Endodermal cell (in vitro differentiated cells): ENCODE measurements around the gene ZBTB7B. TPM values are rescaled to one million over a fixed set of nuclear protein-coding genes. Genes with fewer than 3 reads are reported as not detected.

Experiments
- DNase-seq: peaks from one replicate; pipeline ENCODE4 v3.0.0-alpha.2; 2017
- H3K27ac ChIP-seq: 2 replicates; pipeline ENCODE4 v1.5.1; 2013; ENCODE audit warnings: mild to moderate bottlenecking, low read depth, low read length, moderate library complexity
- H3K27me3 ChIP-seq: 2 replicates; pipeline ENCODE4 v1.6.1; 2013; ENCODE audit warnings: mild to moderate bottlenecking, low read length, moderate library complexity; ENCODE audit not compliant: insufficient read depth, control insufficient read depth, poor library complexity, severe bottlenecking
- H3K36me3 ChIP-seq: 2 replicates; pipeline ENCODE4 v1.7.0; 2013; ENCODE audit warnings: mild to moderate bottlenecking, low read length, moderate library complexity; ENCODE audit not compliant: control insufficient read depth, insufficient read depth
- H3K4me1 ChIP-seq: one replicate; pipeline ENCODE4 v1.7.0; 2013; ENCODE audit warnings: low read length; ENCODE audit not compliant: control insufficient read depth, insufficient read depth
- H3K4me3 ChIP-seq: 2 replicates; pipeline ENCODE4 v1.5.1; 2013; ENCODE audit warnings: mild to moderate bottlenecking, low read length, moderate library complexity
- H3K9ac ChIP-seq: 2 replicates; pipeline ENCODE4 v1.6.1; 2013; ENCODE audit warnings: mild to moderate bottlenecking, low read length, moderate library complexity; ENCODE audit not compliant: poor library complexity, severe bottlenecking; ENCODE audit errors: extremely low read depth
- H3K9me3 ChIP-seq: 2 replicates; pipeline ENCODE4 v1.6.1; 2013; ENCODE audit warnings: mild to moderate bottlenecking, low read length, moderate library complexity; ENCODE audit not compliant: control insufficient read depth
- H3K27ac Mint-ChIP-seq: 2 replicates; pipeline ENCODE4 v1.8.0; 2020; ENCODE audit warnings: mixed read lengths
- H3K27me3 Mint-ChIP-seq: 2 replicates; pipeline ENCODE4 v1.8.0; 2021; ENCODE audit warnings: mild to moderate bottlenecking, mixed read lengths; ENCODE audit not compliant: insufficient read depth
- H3K36me3 Mint-ChIP-seq: 2 replicates; pipeline ENCODE4 v1.8.0; 2020; ENCODE audit warnings: low read depth, mixed read lengths
- H3K4me1 Mint-ChIP-seq: 2 replicates; pipeline ENCODE4 v1.8.0; 2020; ENCODE audit warnings: mixed read lengths
- H3K4me3 Mint-ChIP-seq: 2 replicates; pipeline ENCODE4 v1.8.0; 2020; ENCODE audit warnings: mild to moderate bottlenecking, moderate library complexity, mixed read lengths
- H3K9me3 Mint-ChIP-seq: 2 replicates; pipeline ENCODE4 v1.8.0; 2020; ENCODE audit warnings: mild to moderate bottlenecking, mixed read lengths
- WGBS, 2 experiments: methylation state at CpG; one replicate each; pipeline versions ENCODE4 v1.1.5 to v1.1.7; 2013; ENCODE audit warnings: missing lambda C conversion rate in 2 of 2, mixed read lengths in 1 of 2; ENCODE audit not compliant: insufficient coverage in 1 of 2, insufficient read length in 1 of 2; 5-methylcytosine and 5-hydroxymethylcytosine counted together
- total RNA-seq, 2 donors: library from RNA; stranded (reverse); fragmentation: NEBNext Ultra II Directional in 1 of 2; extraction: Animal tissue kit (Norgen Biotek cat#: 25700) in 1 of 2; gene quantifications; 2 replicates in 1 of 2; 3 replicates in 1 of 2; pipeline ENCODE4 v1.2.1, GENCODE V29; 2021
- TF ChIP-seq, protein P1 (sequence below): fragments of 200-600 bp; sonication (generic); conservative IDR thresholded peaks from 2 replicates; pipeline ENCODE4 v1.5.0; 2021; ENCODE audit warnings: antibody characterized with exemption, mild to moderate bottlenecking

The ZBTB7B gene
- total RNA-seq, 2 donors from 2014 or later: 21.2 to 23.3 TPM

DNA sequence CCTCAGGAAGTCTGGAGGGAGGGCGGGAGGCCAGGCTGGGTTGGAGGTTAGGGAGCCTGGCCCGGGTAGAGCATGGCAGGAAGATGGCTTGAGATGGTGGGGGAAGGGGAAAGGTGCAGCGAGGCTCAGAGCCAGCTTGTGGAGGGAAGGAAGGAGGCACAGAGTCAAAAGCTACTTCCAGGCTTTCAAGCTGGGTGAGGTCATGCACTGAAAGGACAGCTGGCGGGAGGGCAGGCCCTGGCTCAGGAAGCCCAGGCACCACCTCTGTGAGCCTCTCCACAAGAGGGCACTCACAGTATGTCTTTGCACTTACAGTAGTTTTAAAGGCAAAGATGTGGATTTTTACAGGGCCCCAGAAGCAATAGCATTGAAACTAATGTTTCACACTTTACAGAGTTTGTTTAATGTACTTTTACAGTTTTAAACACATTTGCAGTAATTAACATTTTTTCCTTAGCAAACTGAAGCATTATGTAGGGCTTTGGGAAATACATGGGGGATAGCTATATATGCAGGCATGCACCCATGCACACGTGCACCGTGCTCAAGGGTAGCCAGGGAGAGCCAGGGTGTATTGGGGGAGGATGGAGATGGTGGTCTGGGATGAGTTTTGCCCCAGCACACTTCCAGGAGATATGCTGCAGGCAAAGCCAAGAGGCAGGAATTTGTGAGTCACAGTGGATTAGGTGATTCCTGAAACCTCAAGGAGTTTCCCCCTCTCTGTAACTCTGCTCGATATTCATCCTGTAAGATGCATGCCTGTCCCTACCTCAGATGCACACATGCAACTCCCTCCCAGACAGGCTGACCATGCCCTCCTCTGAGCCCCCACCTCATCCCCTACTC, 42.4 kb downstream of the ZBTB7B start:
- Mint-ChIP-seq H3K27ac (peak overlapping the region; percentile 81), H3K9me3 (no peaks in the 10 kb centered on the region), H3K36me3 (no peaks in the 10 kb centered on the region), H3K4me1 (peaks cover 11% of the 10 kb centered on the region), H3K4me3 (no peak overlapping the region), H3K27me3 (peaks cover 15% of the 10 kb centered on the region)
- TF ChIP-seq, protein P1, sequence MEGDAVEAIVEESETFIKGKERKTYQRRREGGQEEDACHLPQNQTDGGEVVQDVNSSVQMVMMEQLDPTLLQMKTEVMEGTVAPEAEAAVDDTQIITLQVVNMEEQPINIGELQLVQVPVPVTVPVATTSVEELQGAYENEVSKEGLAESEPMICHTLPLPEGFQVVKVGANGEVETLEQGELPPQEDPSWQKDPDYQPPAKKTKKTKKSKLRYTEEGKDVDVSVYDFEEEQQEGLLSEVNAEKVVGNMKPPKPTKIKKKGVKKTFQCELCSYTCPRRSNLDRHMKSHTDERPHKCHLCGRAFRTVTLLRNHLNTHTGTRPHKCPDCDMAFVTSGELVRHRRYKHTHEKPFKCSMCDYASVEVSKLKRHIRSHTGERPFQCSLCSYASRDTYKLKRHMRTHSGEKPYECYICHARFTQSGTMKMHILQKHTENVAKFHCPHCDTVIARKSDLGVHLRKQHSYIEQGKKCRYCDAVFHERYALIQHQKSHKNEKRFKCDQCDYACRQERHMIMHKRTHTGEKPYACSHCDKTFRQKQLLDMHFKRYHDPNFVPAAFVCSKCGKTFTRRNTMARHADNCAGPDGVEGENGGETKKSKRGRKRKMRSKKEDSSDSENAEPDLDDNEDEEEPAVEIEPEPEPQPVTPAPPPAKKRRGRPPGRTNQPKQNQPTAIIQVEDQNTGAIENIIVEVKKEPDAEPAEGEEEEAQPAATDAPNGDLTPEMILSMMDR: peak; percentile 87
- Histone ChIP-seq H3K9me3 (no peaks in the 10 kb centered on the region), H3K4me3 (no peak overlapping the region), H3K27me3 (no peaks in the 10 kb centered on the region), H3K4me1 (no peaks in the 10 kb centered on the region), H3K27ac (no peak overlapping the region), H3K36me3 (no peaks in the 10 kb centered on the region), H3K9ac (no peak overlapping the region)
- WGBS, 2 experiments: 50 to 62% methylated on average over 6 to 7 of the region's 7 CpGs
- DNase-seq: peak; percentile 93

DNA sequence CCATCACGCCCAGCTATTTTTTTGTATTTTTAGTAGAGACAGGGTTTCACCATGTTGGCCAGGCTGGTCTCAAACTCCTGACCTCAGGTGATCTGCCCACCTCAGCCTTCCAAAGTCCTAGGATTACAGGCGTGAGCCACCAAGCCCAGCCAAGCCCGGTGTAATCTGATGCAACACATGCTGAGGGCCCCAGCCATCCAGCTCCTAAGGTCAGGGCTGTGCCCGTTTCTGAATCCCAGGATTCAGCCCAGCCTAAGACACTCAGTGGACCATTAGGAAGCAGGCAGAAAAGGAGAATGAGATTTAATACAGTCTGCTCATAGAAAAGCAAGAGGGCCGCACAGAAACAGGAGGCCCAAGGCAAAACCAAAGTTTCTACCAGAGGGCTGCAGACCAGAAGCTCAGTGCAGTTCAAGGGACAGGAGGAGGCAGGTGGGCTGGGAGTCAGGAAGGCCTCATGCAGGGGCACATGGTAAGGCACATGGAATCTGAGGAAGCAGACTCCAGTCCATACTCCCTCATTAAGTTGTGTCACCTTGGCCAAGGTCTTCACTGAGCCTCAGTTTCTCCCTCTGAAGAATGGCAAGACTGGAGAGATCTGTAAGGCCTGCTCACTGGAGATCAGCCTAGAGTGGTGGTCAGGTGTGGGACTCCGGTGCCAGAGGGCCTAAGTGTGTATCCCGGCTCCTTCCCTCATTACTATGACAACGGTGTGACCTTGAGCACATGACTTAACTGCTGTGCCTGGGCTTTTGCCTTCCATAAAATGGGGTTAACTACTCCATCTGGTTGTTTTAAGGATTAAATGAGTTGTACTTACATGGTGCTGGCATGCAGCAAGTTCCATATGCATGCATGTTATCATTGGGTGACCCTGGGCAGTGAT, 46.1 kb downstream of the ZBTB7B start:
- Histone ChIP-seq H3K4me1 (no peaks in the 10 kb centered on the region), H3K9ac (no peak overlapping the region), H3K4me3 (no peak overlapping the region), H3K27ac (no peak overlapping the region), H3K27me3 (peaks cover 24% of the 10 kb centered on the region), H3K9me3 (no peaks in the 10 kb centered on the region), H3K36me3 (no peaks in the 10 kb centered on the region)
- peaks cover 14% of the 10 kb centered on the region for H3K4me1 Mint-ChIP-seq
- H3K9me3 Mint-ChIP-seq: no peaks in the 10 kb centered on the region
- 92 to 93% methylated on average over 8 of the region's 8 CpGs for WGBS, 2 experiments
- no peak for DNase-seq
- TF ChIP-seq, protein P1: no peak
- no peaks in the 10 kb centered on the region for H3K36me3 Mint-ChIP-seq
- H3K27me3 Mint-ChIP-seq: peaks cover 25% of the 10 kb centered on the region
- no peak overlapping the region for H3K27ac Mint-ChIP-seq
- H3K4me3 Mint-ChIP-seq: no peak overlapping the region

DNA sequence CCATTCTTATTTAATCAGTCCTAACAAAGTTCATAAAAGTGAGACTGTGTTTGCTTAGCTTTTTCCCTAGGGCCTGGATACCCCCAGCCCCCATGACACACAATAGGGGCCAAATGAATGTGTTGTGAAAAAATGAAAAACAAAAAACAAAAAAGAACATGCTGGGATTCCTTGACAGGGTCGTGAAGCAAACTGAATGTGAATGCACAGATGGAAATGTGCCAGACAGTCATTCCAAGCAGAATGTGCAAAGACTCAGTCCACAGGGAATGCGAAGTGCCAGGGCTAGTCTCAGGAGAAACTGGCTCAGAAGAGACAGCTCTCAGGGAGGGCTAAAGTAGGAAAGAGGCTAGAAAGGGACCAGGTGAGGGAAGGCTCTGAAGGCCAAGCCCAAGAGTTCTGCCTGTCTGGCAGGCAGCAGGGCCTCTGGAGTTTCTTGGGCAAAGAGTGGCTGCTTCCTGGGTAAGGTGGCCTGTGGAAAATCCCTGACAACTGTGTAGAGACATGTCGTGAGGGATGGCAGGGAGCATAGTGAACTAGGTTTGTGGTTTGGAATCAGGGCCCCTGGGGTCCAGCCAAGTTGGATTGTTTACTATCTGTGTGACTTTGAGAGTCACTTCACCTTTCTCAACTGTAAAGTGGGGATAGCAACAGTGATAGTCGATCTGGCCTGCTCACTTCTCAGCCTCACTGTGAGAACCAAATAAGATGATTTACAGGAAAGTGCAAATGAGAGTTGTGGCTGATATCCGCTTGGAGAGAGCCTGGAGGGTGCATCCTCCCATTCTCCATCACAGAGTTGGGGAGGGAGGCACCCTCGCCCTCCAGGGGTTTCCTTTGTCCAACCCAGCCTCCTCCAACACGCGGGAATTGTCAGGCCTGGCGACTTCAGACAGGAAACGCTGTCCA, 47.3 kb downstream of the ZBTB7B start:
- Histone ChIP-seq H3K4me3 (peak overlapping the region; percentile 87), H3K9me3 (no peaks in the 10 kb centered on the region), H3K27ac (peak overlapping the region; percentile 30), H3K9ac (no peak overlapping the region), H3K4me1 (no peaks in the 10 kb centered on the region), H3K36me3 (no peaks in the 10 kb centered on the region), H3K27me3 (peaks cover 28% of the 10 kb centered on the region)
- H3K27ac Mint-ChIP-seq: peak overlapping the region; percentile 83
- H3K9me3 Mint-ChIP-seq: no peaks in the 10 kb centered on the region
- peaks cover 9% of the 10 kb centered on the region for H3K4me1 Mint-ChIP-seq
- 39 to 41% methylated on average over 7 to 10 of the region's 10 CpGs for WGBS, 2 experiments
- TF ChIP-seq, protein P1: no peak
- peaks cover 21% of the 10 kb centered on the region for H3K27me3 Mint-ChIP-seq
- DNase-seq: no peak
- H3K4me3 Mint-ChIP-seq: peak overlapping the region; percentile 63
- no peaks in the 10 kb centered on the region for H3K36me3 Mint-ChIP-seq
